ENCODE data around the gene CXXC1.
A peak's percentile ranks its signal among the peaks of the same experiment; 100 is the strongest.
"Not testable (repeated sequence)": the region's sequence is repeated elsewhere in the genome, so short reads cannot be mapped to it uniquely, and the experiment has no call there.

CXXC1 gene

DNA sequence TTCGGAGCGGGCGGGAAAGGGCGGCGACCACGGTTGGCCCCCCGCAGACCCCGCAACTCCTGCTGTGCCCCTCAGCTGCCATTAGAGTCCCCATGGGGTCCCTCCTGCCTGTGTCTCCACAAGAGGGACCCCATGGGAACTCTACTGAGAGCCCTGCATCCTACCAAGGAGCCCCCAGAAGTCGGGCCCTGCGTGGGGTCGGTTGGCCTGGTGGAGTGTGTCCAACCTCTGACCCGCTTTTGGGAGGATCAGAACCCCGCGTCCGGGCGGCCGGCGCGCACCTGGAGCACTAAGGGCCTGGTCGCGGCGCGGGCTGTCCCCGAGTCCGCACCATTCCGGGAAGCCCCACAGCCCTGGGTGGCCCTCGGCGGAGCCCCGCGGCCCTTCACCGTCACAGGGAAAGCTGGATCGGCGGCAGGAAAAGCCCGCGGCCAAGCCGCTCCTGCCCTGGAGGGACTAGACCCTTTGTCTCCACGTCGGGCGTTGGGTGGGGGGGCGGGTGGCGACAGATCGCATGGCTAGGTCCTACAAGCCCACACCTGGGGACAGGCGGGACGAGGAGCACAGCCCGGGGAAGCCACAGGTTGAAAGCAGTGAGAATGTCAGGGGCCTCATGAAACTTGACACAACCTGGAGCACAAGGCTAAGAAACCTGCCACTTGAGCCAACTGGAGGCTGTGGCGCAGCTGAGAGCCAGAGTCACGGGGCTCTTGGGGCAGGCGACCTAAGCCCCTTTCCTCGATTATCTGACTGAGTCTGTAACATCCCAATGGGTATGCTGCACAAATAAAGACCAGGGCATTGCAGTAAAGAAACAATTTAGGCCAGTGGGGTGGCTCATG, 11.2 kb upstream of the CXXC1 start:
- 96% methylated on average over 49 of the region's 49 CpGs for WGBS, 2 experiments
- H3K4me1 ChIP-seq (ENCODE audit: control insufficient read depth, insufficient read depth, low read length), result no peaks in the 10 kb centered on the region
- H3K4me3 ChIP-seq (ENCODE audit: insufficient read depth, low read depth, low read length), result no peak overlapping the region
- H3K9me3 ChIP-seq (ENCODE audit: control insufficient read depth, low read length), result no peaks in the 10 kb centered on the region
- no peaks in the 10 kb centered on the region for H3K27me3 ChIP-seq (ENCODE audit: control insufficient read depth, insufficient read depth, low read length, poor library complexity, severe bottlenecking)
- no peak overlapping the region for H3K27ac ChIP-seq (ENCODE audit: insufficient read depth, low read depth, low read length, poor library complexity, severe bottlenecking)
- no peaks in the 10 kb centered on the region for H3K36me3 ChIP-seq (ENCODE audit: control insufficient read depth, insufficient read depth, low read length)

DNA sequence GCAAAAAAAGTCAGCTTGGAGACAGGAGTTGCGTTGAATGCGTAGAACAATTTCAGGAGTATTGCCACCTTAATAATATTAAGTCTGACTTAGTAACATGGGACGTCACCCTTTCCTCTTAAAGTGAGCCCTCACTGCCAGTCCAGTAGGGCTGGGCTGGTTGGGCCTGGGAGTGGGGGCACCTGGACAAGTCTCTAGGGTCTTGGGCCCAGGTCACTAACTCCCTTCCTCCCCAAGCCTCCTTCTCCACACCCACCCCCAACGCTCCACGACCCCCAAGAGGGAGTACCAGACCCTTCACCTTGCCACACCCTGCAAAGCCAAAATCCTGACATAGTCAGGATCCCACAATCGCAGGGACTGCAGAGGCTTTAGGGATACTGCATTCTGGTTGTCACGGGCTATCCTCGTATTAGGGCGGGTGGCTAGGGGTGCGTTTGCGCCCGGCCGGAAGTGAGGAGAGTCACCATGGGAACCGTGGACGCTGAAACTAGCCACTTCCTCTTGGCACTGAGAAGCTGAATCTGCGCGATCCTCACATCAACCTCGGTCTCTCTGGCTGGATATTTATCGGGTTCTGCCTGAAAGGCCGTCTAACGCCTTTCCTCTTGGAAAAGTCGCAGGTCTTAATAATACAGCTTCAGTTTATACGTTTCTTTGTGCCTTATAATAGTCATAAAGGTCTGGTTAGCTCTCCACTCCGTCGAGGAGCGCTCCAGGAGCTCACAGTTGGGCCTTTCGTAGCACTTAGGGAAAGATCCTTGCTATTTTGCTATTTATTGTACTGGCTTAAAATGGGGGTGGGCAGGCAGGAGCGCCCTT, 10.3 kb upstream of the CXXC1 start:
- Histone ChIP-seq H3K9me3 (ENCODE audit: control insufficient read depth, low read length) (no peaks in the 10 kb centered on the region), H3K27me3 (ENCODE audit: control insufficient read depth, insufficient read depth, low read length, poor library complexity, severe bottlenecking) (no peaks in the 10 kb centered on the region), H3K27ac (ENCODE audit: insufficient read depth, low read depth, low read length, poor library complexity, severe bottlenecking) (no peak overlapping the region), H3K4me1 (ENCODE audit: control insufficient read depth, insufficient read depth, low read length) (no peaks in the 10 kb centered on the region), H3K36me3 (ENCODE audit: control insufficient read depth, insufficient read depth, low read length) (no peaks in the 10 kb centered on the region), H3K4me3 (ENCODE audit: insufficient read depth, low read depth, low read length) (peak overlapping the region; percentile 3)
- 78 to 79% methylated on average over 28 of the region's 28 CpGs for WGBS, 2 experiments

- Histone ChIP-seq H3K27me3 (ENCODE audit: control insufficient read depth, insufficient read depth, low read length, poor library complexity, severe bottlenecking) (no peaks in the 10 kb centered on the region), H3K4me1 (ENCODE audit: control insufficient read depth, insufficient read depth, low read length) (no peaks in the 10 kb centered on the region), H3K27ac (ENCODE audit: insufficient read depth, low read depth, low read length, poor library complexity, severe bottlenecking) (no peak overlapping the region), H3K4me3 (ENCODE audit: insufficient read depth, low read depth, low read length) (no peak overlapping the region), H3K9me3 (ENCODE audit: control insufficient read depth, low read length) (no peaks in the 10 kb centered on the region), H3K36me3 (ENCODE audit: control insufficient read depth, insufficient read depth, low read length) (no peaks in the 10 kb centered on the region)
- WGBS, 2 experiments, result 100% methylated on average over 1 of the region's 1 CpG
Observed at GRCh38 chr18:50293039-50293438, 5.5 kb upstream of the CXXC1 start.

DNA sequence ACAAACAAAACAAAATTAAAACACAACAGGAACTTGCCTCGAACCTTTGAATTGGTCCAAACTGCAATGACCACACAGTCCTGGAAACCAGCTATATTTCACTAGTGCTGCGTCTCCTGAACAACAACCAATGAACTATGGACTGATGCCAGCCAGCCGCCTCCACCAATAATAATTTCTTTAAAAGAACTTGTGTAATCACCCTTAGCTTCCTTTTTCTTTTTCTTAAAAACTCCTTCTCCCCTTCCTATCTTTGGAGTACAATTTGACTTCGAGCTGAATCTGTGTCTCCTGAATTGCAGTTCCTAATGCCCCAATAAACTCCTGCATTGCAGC, 1.6 kb upstream of the CXXC1 start:
- H3K36me3 ChIP-seq (ENCODE audit: control insufficient read depth, insufficient read depth, low read length), result peaks cover 15% of the 10 kb centered on the region
- no peak overlapping the region for H3K27ac ChIP-seq (ENCODE audit: insufficient read depth, low read depth, low read length, poor library complexity, severe bottlenecking)
- H3K9me3 ChIP-seq (ENCODE audit: control insufficient read depth, low read length), result no peaks in the 10 kb centered on the region
- no peaks in the 10 kb centered on the region for H3K27me3 ChIP-seq (ENCODE audit: control insufficient read depth, insufficient read depth, low read length, poor library complexity, severe bottlenecking)
- 89 to 95% methylated on average over 4 of the region's 4 CpGs for WGBS, 2 experiments
- peaks cover 4% of the 10 kb centered on the region for H3K4me1 ChIP-seq (ENCODE audit: control insufficient read depth, insufficient read depth, low read length)
- no peak overlapping the region for H3K4me3 ChIP-seq (ENCODE audit: insufficient read depth, low read depth, low read length)

DNA sequence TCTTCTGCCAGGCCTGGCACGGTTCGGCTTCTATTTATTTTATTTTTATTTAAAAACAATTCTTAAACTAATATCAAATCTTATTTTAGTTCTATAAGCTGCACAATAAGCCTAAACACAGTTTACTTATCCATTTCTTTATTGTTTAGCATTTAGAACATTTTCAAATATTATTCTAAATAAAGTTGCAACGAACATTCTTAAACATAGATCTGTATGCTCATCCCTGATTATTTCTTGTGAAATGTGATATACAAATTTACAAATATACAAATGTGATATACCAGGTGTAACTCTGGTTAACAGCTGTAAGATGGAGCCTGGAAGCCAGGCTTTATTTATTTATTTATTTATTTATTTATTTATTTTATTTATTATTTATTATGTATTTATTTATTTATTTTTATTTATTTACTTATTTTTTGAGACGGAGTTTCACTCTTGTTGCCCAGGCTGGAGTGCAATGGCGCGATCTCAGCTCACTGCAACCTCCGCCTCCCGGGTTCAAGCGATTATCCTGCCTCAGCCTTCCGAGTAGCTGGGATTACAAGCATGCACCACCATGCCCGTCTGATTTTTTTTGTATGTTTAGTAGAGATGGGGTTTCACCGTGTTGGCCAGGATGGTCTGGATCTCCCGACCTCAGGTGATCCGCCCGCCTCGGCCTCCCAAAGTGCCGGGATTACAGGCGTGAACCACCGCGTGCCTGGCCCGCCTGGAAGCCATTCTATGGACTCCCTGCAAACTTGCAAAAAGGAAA, 1.0 kb upstream of the CXXC1 start:
- not testable (repeated sequence) for H3K9me3 ChIP-seq (ENCODE audit: control insufficient read depth, low read length); H3K27me3 ChIP-seq (ENCODE audit: control insufficient read depth, insufficient read depth, low read length, poor library complexity, severe bottlenecking); H3K4me1 ChIP-seq (ENCODE audit: control insufficient read depth, insufficient read depth, low read length)
- 80 to 87% methylated on average over 18 to 20 of the region's 21 CpGs for WGBS, 2 experiments
- Histone ChIP-seq H3K4me3 (ENCODE audit: insufficient read depth, low read depth, low read length) (peak overlapping the region; percentile 85), H3K36me3 (ENCODE audit: control insufficient read depth, insufficient read depth, low read length) (peaks cover 16% of the 10 kb centered on the region), H3K27ac (ENCODE audit: insufficient read depth, low read depth, low read length, poor library complexity, severe bottlenecking) (peak overlapping the region; percentile 56)

DNA sequence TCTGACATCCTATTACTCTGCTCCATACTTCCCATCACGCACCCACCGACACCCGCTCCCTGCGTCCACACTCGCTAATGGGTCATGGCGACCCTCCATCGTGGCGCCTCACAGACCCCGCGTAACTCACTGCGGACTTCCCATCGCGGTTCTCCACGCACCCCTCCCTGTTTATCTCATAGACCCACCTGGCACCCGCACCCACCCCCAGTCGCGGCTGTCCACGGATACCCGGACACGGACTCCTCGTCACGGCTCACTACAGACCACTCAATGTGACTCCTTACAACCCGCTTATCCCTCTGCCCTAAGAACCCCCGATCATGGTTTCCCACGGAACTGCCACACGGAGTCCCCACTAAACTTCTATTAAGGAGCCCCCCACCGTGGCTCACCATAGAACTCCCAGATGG, 458 bp downstream of the CXXC1 start:
- peaks cover 4% of the 10 kb centered on the region for H3K4me1 ChIP-seq (ENCODE audit: control insufficient read depth, insufficient read depth, low read length)
- no peaks in the 10 kb centered on the region for H3K9me3 ChIP-seq (ENCODE audit: control insufficient read depth, low read length)
- no peak overlapping the region for H3K27ac ChIP-seq (ENCODE audit: insufficient read depth, low read depth, low read length, poor library complexity, severe bottlenecking)
- H3K4me3 ChIP-seq (ENCODE audit: insufficient read depth, low read depth, low read length), result peak overlapping the region; percentile 85
- WGBS, 2 experiments, result 1 to 2% methylated on average over 27 of the region's 27 CpGs
- peaks cover 24% of the 10 kb centered on the region for H3K36me3 ChIP-seq (ENCODE audit: control insufficient read depth, insufficient read depth, low read length)
- no peaks in the 10 kb centered on the region for H3K27me3 ChIP-seq (ENCODE audit: control insufficient read depth, insufficient read depth, low read length, poor library complexity, severe bottlenecking)

DNA sequence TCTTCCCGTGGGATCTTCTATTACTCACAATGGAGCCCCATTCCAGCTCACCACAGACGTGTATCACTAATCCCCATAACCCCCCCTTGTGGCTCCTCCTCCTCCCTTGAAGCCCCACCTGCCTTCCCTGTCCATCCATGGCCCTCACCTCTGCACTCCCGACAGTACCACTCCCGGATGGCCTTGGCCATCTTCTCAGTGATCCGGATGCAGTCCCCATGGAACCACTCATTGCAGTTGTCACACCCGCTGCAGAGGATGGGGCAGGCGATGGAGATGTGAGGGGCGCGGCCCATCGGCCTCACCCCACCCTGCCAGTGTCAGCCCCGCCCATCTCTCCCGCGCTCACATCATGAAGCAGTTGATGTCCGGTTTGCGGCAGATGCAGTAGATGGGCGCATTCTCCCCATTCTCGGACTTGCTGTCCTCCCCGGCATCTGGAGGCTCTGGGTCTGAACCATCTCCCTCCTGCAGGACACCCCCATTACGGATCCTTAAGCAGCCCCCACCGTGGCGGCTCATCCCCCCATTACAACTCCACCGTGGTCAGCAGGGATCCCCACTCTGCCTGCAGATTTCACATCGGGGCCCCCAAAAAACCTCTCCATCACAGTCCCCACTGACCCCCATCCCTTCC, 983 bp downstream of the CXXC1 start:
- no peak overlapping the region for H3K27ac ChIP-seq (ENCODE audit: insufficient read depth, low read depth, low read length, poor library complexity, severe bottlenecking)
- H3K4me1 ChIP-seq (ENCODE audit: control insufficient read depth, insufficient read depth, low read length), result peaks cover 4% of the 10 kb centered on the region
- H3K9me3 ChIP-seq (ENCODE audit: control insufficient read depth, low read length), result no peaks in the 10 kb centered on the region
- 39 to 42% methylated on average over 23 of the region's 23 CpGs for WGBS, 2 experiments
- H3K4me3 ChIP-seq (ENCODE audit: insufficient read depth, low read depth, low read length), result peak overlapping the region; percentile 85
- no peaks in the 10 kb centered on the region for H3K27me3 ChIP-seq (ENCODE audit: control insufficient read depth, insufficient read depth, low read length, poor library complexity, severe bottlenecking)
- H3K36me3 ChIP-seq (ENCODE audit: control insufficient read depth, insufficient read depth, low read length), result peaks cover 24% of the 10 kb centered on the region

- Histone ChIP-seq H3K4me3 (ENCODE audit: insufficient read depth, low read depth, low read length) (no peak overlapping the region), H3K27ac (ENCODE audit: insufficient read depth, low read depth, low read length, poor library complexity, severe bottlenecking) (no peak overlapping the region)
- WGBS, 2 experiments, result 94 to 95% methylated on average over 24 of the region's 24 CpGs
Observed at GRCh38 chr18:50285631-50286321, 1.7 kb downstream of the CXXC1 start.

DNA sequence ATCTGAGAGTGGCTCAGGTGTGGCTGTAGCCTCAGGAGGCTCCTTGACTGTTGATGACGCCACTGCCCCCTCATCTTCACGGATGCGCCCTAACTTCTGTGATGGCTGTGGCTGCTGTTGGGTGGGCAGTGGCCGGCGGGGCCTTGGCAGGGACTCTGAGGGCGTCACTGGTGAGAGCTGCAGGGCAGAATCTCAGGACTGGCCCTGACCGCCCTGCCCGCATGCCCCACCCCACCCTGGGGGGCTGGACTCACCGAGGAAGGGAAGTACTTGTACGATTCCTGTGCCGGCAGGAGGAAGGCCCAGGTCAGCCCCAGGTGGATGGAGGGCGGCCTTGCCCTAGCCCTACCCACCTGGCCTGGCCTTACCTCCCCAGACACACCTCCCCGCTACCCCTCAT, 2.4 kb downstream of the CXXC1 start:
- Histone ChIP-seq H3K27ac (ENCODE audit: insufficient read depth, low read depth, low read length, poor library complexity, severe bottlenecking) (no peak overlapping the region), H3K36me3 (ENCODE audit: control insufficient read depth, insufficient read depth, low read length) (peaks cover 24% of the 10 kb centered on the region), H3K27me3 (ENCODE audit: control insufficient read depth, insufficient read depth, low read length, poor library complexity, severe bottlenecking) (no peaks in the 10 kb centered on the region), H3K4me1 (ENCODE audit: control insufficient read depth, insufficient read depth, low read length) (peaks cover 7% of the 10 kb centered on the region), H3K9me3 (ENCODE audit: control insufficient read depth, low read length) (no peaks in the 10 kb centered on the region), H3K4me3 (ENCODE audit: insufficient read depth, low read depth, low read length) (no peak overlapping the region)
- WGBS, 2 experiments, result 94% methylated on average over 13 of the region's 13 CpGs

More at GRCh38 chr18:50285631-50286321, 1.7 kb downstream of the CXXC1 start:
- Histone ChIP-seq H3K4me1 (ENCODE audit: control insufficient read depth, insufficient read depth, low read length) (peaks cover 4% of the 10 kb centered on the region), H3K27me3 (ENCODE audit: control insufficient read depth, insufficient read depth, low read length, poor library complexity, severe bottlenecking) (no peaks in the 10 kb centered on the region), H3K36me3 (ENCODE audit: control insufficient read depth, insufficient read depth, low read length) (peaks cover 24% of the 10 kb centered on the region), H3K9me3 (ENCODE audit: control insufficient read depth, low read length) (no peaks in the 10 kb centered on the region)

Measured in ectodermal cell (in vitro differentiated cells).